ENCODE data around the gene TCF12. TPM values are rescaled to one million over a fixed set of nuclear protein-coding genes. Genes with fewer than 3 reads are reported as not detected.

TCF12 gene
- total and polyA plus RNA-seq, 2 of the 8 experiments (the other 6 are each of a cell fraction or from before 2014, with no cell fraction given): 85.8 to 101 TPM

DNA sequence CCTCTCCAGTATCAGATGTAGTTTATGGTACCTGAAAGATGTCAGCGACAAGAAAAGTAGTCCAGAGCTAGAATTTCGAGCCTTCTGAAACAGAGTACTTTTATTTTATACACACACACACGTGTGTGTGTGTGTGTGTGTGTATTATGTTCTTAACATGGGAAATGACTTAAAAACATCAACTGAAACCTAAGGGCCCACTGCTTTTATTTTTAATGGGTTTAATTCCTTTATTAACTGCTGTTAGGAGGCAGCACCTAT lies 1.9 kb downstream of the TCF12 start (continued):
- no peak for TF ChIP-seq FOSL1 (IDR thresholded peaks at IDR 0.05; ENCODE audit: insufficient read depth, low read depth, low read length)
